HG02943 (cell line): Measurements from ENCODE around the gene MYO18B.

ENCODE experiments used
- ATAC-seq: cut with Tn5 transposase; IDR thresholded peaks from one replicate; pipeline ENCODE4 v1.9.1; 2021; ENCODE audit warnings: mild to moderate bottlenecking, low read depth, moderate library complexity; ENCODE audit not compliant: unreplicated experiment

The MYO18B gene

DNA sequence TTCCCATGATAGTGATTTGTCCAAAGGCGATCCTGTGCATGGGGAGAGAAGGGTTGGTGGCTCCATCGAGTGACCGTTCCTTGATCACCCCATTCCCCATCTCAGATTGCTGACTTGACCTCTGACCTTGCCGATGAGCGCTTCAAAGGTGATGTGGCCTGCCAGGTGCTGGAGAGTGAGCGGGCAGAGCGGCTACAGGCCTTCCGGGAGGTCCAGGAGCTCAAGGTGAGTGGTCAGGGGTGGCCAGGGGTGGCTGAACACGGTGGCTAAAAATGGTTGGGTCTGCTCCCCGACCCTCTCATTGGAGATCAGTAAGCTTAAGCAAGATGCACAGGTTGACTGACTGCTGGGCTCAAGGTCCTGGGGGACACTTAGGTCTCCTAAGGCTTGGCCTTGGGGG is 148.7 kb downstream of the MYO18B start:
- ATAC-seq = no peak

DNA sequence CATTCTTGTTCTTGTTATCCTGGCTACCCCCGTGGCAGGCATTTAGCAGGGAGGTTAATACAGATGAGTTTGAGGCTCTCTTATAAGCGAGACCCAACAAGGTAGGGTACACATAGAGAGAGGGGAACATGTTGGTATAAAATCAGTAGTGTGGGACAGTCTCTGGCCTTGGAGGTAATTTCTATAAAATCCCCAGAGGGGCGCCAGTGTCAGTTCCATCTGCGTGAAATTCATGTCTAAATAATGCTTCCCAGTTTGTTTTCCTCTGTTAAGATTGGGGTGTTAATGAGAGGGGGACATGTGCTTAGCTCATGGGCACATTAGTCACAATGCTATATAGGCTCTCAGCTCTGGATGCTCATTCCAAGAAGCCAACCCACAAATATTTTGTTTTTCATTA is 150.7 kb downstream of the MYO18B start:
- no peak for ATAC-seq

DNA sequence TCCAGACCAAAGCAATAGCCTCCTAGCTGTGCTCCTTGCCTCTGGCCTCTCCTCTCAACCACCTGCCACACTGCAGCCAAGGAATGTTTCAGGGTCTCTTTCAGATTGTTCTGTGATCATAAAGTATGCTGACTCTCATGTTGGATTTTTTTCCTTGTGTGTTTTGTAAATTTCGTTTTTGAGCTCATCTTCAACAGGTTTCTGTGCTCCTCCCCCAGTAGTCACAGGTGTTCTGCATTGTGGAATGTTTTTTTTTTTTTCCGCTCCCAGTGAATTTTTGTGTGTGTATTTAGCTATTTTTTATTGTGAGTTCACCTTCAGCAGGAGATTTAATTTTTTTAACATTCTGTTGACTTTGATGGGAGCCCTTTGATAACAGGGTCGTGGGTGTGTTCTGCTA is 153.7 kb downstream of the MYO18B start:
- ATAC-seq = no peak

GRCh38 chr22:25896098-25896497 is 154.1 kb downstream of the MYO18B start:
- no peak for ATAC-seq

GRCh38 chr22:25896592-25896991 is 154.6 kb downstream of the MYO18B start:
- no peak for ATAC-seq

GRCh38 chr22:25898707-25899365 is 156.8 kb downstream of the MYO18B start:
- no peak for ATAC-seq

- ATAC-seq = no peak
Measured at GRCh38 chr22:25899566-25899965, 157.6 kb downstream of the MYO18B start.

DNA sequence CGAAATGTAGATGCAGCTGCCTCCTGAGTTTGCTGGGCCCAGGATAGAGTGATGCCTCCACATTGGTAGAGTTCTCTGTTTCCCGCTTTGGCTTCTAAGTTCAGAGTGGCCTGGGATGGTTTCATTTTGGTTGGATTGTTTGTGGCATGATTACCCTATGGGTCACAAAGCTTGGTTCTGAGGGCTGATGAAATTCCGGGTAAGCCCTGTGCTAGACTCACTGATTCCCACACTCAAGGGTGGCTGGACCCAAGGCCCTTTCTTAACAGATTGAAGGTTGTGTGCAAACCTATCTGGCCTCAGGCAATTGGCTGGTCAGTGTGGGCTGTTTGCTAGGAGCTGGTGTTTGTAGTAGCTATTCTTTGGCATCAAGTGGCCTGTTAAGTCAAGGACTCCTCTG is 158.4 kb downstream of the MYO18B start:
- no peak for ATAC-seq

DNA sequence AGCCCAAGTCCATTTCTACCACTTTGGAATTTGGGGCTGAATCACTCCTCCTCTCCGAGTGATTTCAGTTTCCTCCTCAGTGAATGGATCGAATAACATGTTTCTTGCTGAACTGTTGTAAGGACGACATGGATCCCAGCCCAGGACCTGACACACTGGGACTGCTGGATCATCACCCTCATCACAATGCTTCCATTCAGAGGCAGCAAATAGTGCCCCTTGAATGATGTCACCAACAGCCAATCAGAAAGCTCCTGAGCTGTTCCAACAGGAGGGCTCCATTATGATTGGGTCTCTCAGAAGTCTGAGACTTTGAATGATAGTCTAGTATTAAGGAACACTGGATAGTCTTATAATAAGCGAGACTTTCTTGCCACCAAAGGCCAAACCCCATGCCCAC is 158.9 kb downstream of the MYO18B start:
- no peak for ATAC-seq

DNA sequence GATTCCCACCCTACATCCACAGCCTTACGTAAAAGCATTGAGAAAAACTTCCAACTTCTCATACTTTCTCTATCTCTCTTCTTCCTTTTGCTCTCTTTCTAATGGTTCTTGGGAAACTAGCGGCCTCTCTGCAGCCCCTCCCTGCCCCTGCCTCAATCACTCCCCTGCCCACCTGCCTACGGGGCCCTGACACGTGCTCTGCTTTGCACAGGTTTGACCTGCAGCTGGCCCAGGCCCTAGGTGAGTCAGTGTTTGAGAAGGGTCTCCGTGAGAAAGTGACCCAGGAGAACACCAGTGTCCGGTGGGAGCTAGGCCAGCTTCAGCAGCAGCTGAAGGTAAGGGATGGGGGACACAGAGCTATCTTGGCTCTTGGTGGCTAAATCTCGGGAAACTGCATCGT is 160.4 kb downstream of the MYO18B start:
- no peak for ATAC-seq

GRCh38 chr22:25903294-25903693 is 161.3 kb downstream of the MYO18B start:
- no peak for ATAC-seq

GRCh38 chr22:25908212-25908611 is 166.2 kb downstream of the MYO18B start:
- no peak for ATAC-seq

DNA sequence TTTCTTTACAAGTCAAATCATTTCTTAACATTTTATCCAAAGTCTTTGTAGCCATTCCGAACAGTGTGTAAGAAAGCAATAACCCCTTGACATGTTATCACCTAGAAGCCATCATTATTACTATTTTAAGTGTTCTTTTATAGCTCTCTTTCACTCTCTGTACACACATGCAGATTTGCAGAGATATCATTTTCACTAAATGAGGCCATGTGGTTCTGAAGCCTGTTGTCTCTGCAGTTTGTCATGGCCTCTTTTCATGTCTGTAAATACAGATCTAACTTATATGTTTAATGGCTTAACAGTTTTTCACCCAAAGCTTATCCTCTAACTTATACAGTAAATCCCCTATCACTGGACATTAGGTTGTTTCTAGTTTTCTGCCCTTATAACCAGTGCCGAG is 166.8 kb downstream of the MYO18B start:
- no peak for ATAC-seq

- no peak for ATAC-seq
Measured at GRCh38 chr22:25909614-25910387, 167.8 kb downstream of the MYO18B start.

- no peak for ATAC-seq
Measured at GRCh38 chr22:25911243-25911972, 169.4 kb downstream of the MYO18B start.

DNA sequence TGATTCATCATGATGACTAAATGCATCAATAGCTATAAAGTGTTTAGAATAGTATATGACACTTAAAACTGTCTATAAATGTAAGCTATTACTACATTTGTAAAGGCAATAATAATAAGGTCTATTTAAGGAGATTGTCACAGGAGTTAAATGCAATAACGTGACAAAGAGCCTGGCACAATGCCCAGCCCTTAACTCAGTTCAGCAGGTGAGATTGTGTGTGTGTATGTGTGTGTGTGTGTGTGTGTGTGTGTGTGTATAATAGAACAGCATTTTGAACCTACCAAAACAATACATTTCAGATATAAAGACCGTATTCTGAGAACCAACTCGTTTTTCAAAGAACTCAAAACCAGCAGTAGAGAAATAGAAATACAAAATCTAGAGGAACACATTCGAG is 177.5 kb downstream of the MYO18B start:
- no peak for ATAC-seq

GRCh38 chr22:25922141-25922540 is 180.2 kb downstream of the MYO18B start:
- no peak for ATAC-seq

DNA sequence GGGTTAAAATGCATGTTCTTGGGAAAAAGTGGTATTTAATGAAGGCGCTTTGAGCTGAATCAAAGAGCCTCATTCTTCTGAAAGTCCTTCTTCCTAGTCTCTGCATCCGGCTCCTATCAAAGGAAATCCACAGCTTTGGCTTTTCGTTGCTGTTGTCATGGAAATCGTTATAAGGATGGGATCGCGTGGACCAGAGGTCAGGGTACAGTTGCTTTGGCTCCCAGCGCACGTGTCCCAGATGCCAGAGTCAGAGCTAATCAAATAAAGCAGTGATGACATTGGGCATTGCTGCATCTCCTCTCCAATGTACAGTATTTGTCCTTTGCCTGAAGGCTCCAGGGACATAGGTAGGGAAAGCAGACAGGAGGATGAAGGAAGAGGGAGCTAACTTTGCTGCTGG is 181.9 kb downstream of the MYO18B start:
- ATAC-seq = no peak

- ATAC-seq = no peak
Measured at GRCh38 chr22:25928038-25928437, 186.1 kb downstream of the MYO18B start.

GRCh38 chr22:25929321-25929878 is 187.4 kb downstream of the MYO18B start:
- no peak for ATAC-seq

GRCh38 chr22:25930083-25930482 is 188.1 kb downstream of the MYO18B start:
- ATAC-seq = no peak
